Measurements from ENCODE around the gene KRTAP5-1. TPM values are rescaled to one million over a fixed set of nuclear protein-coding genes. Genes with fewer than 3 reads are reported as not detected.
"Not testable (repeated sequence)": the region's sequence is repeated elsewhere in the genome, so short reads cannot be mapped to it uniquely, and the experiment has no call there.

KRTAP5-1 gene
- total RNA-seq, 1 experiment from 2014 or later, result not detected

GRCh38 chr11:1601663-1602062 is 16.6 kb upstream of the KRTAP5-1 start:
- not testable (repeated sequence) for DNase-seq (ENCODE audit: low read depth)

- DNase-seq (ENCODE audit: low read depth), result no peak
Observed at GRCh38 chr11:1600626-1601025, 15.5 kb upstream of the KRTAP5-1 start.

- peak; percentile 4 for DNase-seq (ENCODE audit: low read depth)
Observed at GRCh38 chr11:1598816-1599215, 13.7 kb upstream of the KRTAP5-1 start.

GRCh38 chr11:1598406-1598805 is 13.3 kb upstream of the KRTAP5-1 start:
- not testable (repeated sequence) for DNase-seq (ENCODE audit: low read depth)

- DNase-seq (ENCODE audit: low read depth), result no peak
Observed at GRCh38 chr11:1597994-1598380, 12.9 kb upstream of the KRTAP5-1 start, which contains the start of gene KRTAP5-2. Gene KRTAP5-2 (minus strand): TSS chr11:1598294. CDS start chr11:1598250, 44 bp downstream.

- no peak for DNase-seq (ENCODE audit: low read depth)
Observed at GRCh38 chr11:1597331-1597993, 12.4 kb upstream of the KRTAP5-1 start.

- not testable (repeated sequence) for DNase-seq (ENCODE audit: low read depth)
Observed at GRCh38 chr11:1596576-1597121, 11.6 kb upstream of the KRTAP5-1 start.

GRCh38 chr11:1595994-1596575 is 11.0 kb upstream of the KRTAP5-1 start:
- DNase-seq (ENCODE audit: low read depth), result peak; percentile 12

GRCh38 chr11:1592628-1593027 is 7.5 kb upstream of the KRTAP5-1 start:
- no peak for DNase-seq (ENCODE audit: low read depth)

GRCh38 chr11:1589996-1590395 is 4.9 kb upstream of the KRTAP5-1 start:
- DNase-seq (ENCODE audit: low read depth), result no peak

GRCh38 chr11:1589191-1589963 is 4.3 kb upstream of the KRTAP5-1 start:
- not testable (repeated sequence) for DNase-seq (ENCODE audit: low read depth)

- DNase-seq (ENCODE audit: low read depth), result no peak
Observed at GRCh38 chr11:1586699-1587098, 1.6 kb upstream of the KRTAP5-1 start.

GRCh38 chr11:1582909-1583308 is 2.2 kb downstream of the KRTAP5-1 start:
- not testable (repeated sequence) for DNase-seq (ENCODE audit: low read depth)

- no peak for DNase-seq (ENCODE audit: low read depth)
Observed at GRCh38 chr11:1581976-1582375, 3.1 kb downstream of the KRTAP5-1 start.

GRCh38 chr11:1576825-1577224 is 8.3 kb downstream of the KRTAP5-1 start:
- no peak for DNase-seq (ENCODE audit: low read depth)

- not testable (repeated sequence) for DNase-seq (ENCODE audit: low read depth)
Observed at GRCh38 chr11:1575756-1576155, 9.3 kb downstream of the KRTAP5-1 start.

GRCh38 chr11:1574933-1575242 is 10.2 kb downstream of the KRTAP5-1 start:
- no peak for DNase-seq (ENCODE audit: low read depth)

- DNase-seq (ENCODE audit: low read depth), result peak; percentile 32
Observed at GRCh38 chr11:1574238-1574932, 10.7 kb downstream of the KRTAP5-1 start.

- peak; percentile 56 for DNase-seq (ENCODE audit: low read depth)
Observed at GRCh38 chr11:1573903-1574237, 11.2 kb downstream of the KRTAP5-1 start.

- DNase-seq (ENCODE audit: low read depth), result peak; percentile 22
Observed at GRCh38 chr11:1573077-1573902, 11.8 kb downstream of the KRTAP5-1 start.
